IPS-20b (cell line): Measurements from ENCODE around the gene ATP11B.
"Not testable (repeated sequence)": the region's sequence is repeated elsewhere in the genome, so short reads cannot be mapped to it uniquely, and the experiment has no call there.

Experiments used
- H3K27ac ChIP-seq: one replicate; pipeline ENCODE4 v1.5.1; 2013; ENCODE audit warnings: low read length
- H3K27me3 ChIP-seq: 2 replicates; pipeline ENCODE4 v1.6.1; 2013; ENCODE audit warnings: mild to moderate bottlenecking, low read length, inconsistent platforms; ENCODE audit not compliant: insufficient read depth
- H3K36me3 ChIP-seq: 2 replicates; pipeline ENCODE4 v1.6.1; 2013; ENCODE audit warnings: low read depth, mild to moderate bottlenecking, inconsistent platforms, low read length, moderate library complexity; ENCODE audit not compliant: insufficient read depth
- H3K4me1 ChIP-seq: 2 replicates; pipeline ENCODE4 v1.6.1; 2013; ENCODE audit warnings: mild to moderate bottlenecking, control low read depth, inconsistent platforms, low read length, moderate library complexity; ENCODE audit not compliant: insufficient read depth
- H3K4me3 ChIP-seq: 2 replicates; pipeline ENCODE4 v1.5.1; 2013; ENCODE audit warnings: mild to moderate bottlenecking, low read length, inconsistent platforms
- H3K9ac ChIP-seq: 2 replicates; pipeline ENCODE4 v1.6.1; 2013; ENCODE audit warnings: low read depth, mild to moderate bottlenecking, inconsistent platforms, low read length, moderate library complexity
- H3K9me3 ChIP-seq: 2 replicates; pipeline ENCODE4 v1.6.1; 2013; ENCODE audit warnings: mild to moderate bottlenecking, low read depth, low read length, inconsistent platforms; ENCODE audit not compliant: insufficient read depth

Gene ATP11B

GRCh38 chr3:182861348-182861747, 68.0 kb downstream of the ATP11B start:
- H3K27me3 ChIP-seq, result no peaks in the 10 kb centered on the region
- no peak overlapping the region for H3K9ac ChIP-seq
- H3K9me3 ChIP-seq, result no peaks in the 10 kb centered on the region
- H3K4me1 ChIP-seq, result no peaks in the 10 kb centered on the region
- H3K4me3 ChIP-seq, result no peak overlapping the region
- H3K36me3 ChIP-seq, result no peaks in the 10 kb centered on the region
- H3K27ac ChIP-seq, result no peak overlapping the region

- no peaks in the 10 kb centered on the region for H3K36me3 ChIP-seq
Measured at GRCh38 chr3:182862159-182862860, 69.0 kb downstream of the ATP11B start.

GRCh38 chr3:182869059-182869458, 75.8 kb downstream of the ATP11B start:
- H3K36me3 ChIP-seq, result peaks cover 21% of the 10 kb centered on the region
- H3K9ac ChIP-seq, result no peak overlapping the region
- H3K4me1 ChIP-seq, result no peaks in the 10 kb centered on the region
- H3K9me3 ChIP-seq, result no peaks in the 10 kb centered on the region
- H3K4me3 ChIP-seq, result no peak overlapping the region
- no peak overlapping the region for H3K27ac ChIP-seq
- no peaks in the 10 kb centered on the region for H3K27me3 ChIP-seq

More at GRCh38 chr3:182862159-182862860, 69.0 kb downstream of the ATP11B start:
- Histone ChIP-seq H3K4me1 (no peaks in the 10 kb centered on the region), H3K9ac (no peak overlapping the region), H3K9me3 (no peaks in the 10 kb centered on the region), H3K27ac (no peak overlapping the region), H3K4me3 (no peak overlapping the region), H3K27me3 (no peaks in the 10 kb centered on the region)

- H3K4me1 ChIP-seq, H3K9ac ChIP-seq, H3K9me3 ChIP-seq, H3K4me3 ChIP-seq, H3K27me3 ChIP-seq, H3K27ac ChIP-seq: not testable (repeated sequence)
- peaks cover 25% of the 10 kb centered on the region for H3K36me3 ChIP-seq
Measured at GRCh38 chr3:182870917-182871316, 77.6 kb downstream of the ATP11B start.

- Histone ChIP-seq H3K9me3 (no peaks in the 10 kb centered on the region), H3K27me3 (no peaks in the 10 kb centered on the region), H3K9ac (no peak overlapping the region), H3K4me1 (no peaks in the 10 kb centered on the region), H3K36me3 (peaks cover 4% of the 10 kb centered on the region; the same call in 1 of the 2 replicates), H3K27ac (no peak overlapping the region), H3K4me3 (no peak overlapping the region)
Measured at GRCh38 chr3:182879031-182879611, 85.8 kb downstream of the ATP11B start.

- no peak overlapping the region for H3K27ac ChIP-seq
- no peak overlapping the region for H3K4me3 ChIP-seq
- no peaks in the 10 kb centered on the region for H3K9me3 ChIP-seq
- no peaks in the 10 kb centered on the region for H3K4me1 ChIP-seq
- H3K27me3 ChIP-seq, result no peaks in the 10 kb centered on the region
- no peak overlapping the region for H3K9ac ChIP-seq
- no peaks in the 10 kb centered on the region for H3K36me3 ChIP-seq
Measured at GRCh38 chr3:182886497-182886896, 93.2 kb downstream of the ATP11B start.

GRCh38 chr3:182889948-182890629, 96.8 kb downstream of the ATP11B start:
- H3K9me3 ChIP-seq, result no peaks in the 10 kb centered on the region
- no peaks in the 10 kb centered on the region for H3K4me1 ChIP-seq
- no peak overlapping the region for H3K4me3 ChIP-seq
- no peaks in the 10 kb centered on the region for H3K36me3 ChIP-seq
- no peaks in the 10 kb centered on the region for H3K27me3 ChIP-seq
- no peak overlapping the region for H3K27ac ChIP-seq
- H3K9ac ChIP-seq, result no peak overlapping the region

- H3K36me3 ChIP-seq, result no peaks in the 10 kb centered on the region
- no peaks in the 10 kb centered on the region for H3K27me3 ChIP-seq
- no peak overlapping the region for H3K9ac ChIP-seq
- no peaks in the 10 kb centered on the region for H3K4me1 ChIP-seq
- no peaks in the 10 kb centered on the region for H3K9me3 ChIP-seq
- no peak overlapping the region for H3K27ac ChIP-seq
- no peak overlapping the region for H3K4me3 ChIP-seq
Measured at GRCh38 chr3:182891364-182891763, 98.1 kb downstream of the ATP11B start.

GRCh38 chr3:182892226-182892625, 98.9 kb downstream of the ATP11B start:
- Histone ChIP-seq H3K27me3 (no peaks in the 10 kb centered on the region), H3K36me3 (no peaks in the 10 kb centered on the region), H3K9me3 (no peaks in the 10 kb centered on the region), H3K4me1 (no peaks in the 10 kb centered on the region), H3K27ac (no peak overlapping the region), H3K9ac (no peak overlapping the region), H3K4me3 (no peak overlapping the region)

- no peak overlapping the region for H3K27ac ChIP-seq
- H3K9me3 ChIP-seq, result no peaks in the 10 kb centered on the region
- no peaks in the 10 kb centered on the region for H3K4me1 ChIP-seq
- no peak overlapping the region for H3K4me3 ChIP-seq
- H3K9ac ChIP-seq, result no peak overlapping the region
- H3K27me3 ChIP-seq, result no peaks in the 10 kb centered on the region
- no peaks in the 10 kb centered on the region for H3K36me3 ChIP-seq
Measured at GRCh38 chr3:182895513-182896112, 102.3 kb downstream of the ATP11B start.

- H3K27ac ChIP-seq, result no peak overlapping the region
- H3K9ac ChIP-seq, result no peak overlapping the region
- H3K27me3 ChIP-seq, result no peaks in the 10 kb centered on the region
- H3K4me3 ChIP-seq, result no peak overlapping the region
- H3K9me3 ChIP-seq, result no peaks in the 10 kb centered on the region
- H3K36me3 ChIP-seq, result no peaks in the 10 kb centered on the region
- no peaks in the 10 kb centered on the region for H3K4me1 ChIP-seq
Measured at GRCh38 chr3:182896553-182896952, 103.2 kb downstream of the ATP11B start.
